Measurements from ENCODE around the gene ATXN2. TPM values are rescaled to one million over a fixed set of nuclear protein-coding genes. Genes with fewer than 3 reads are reported as not detected.
"Not testable (repeated sequence)": the region's sequence is repeated elsewhere in the genome, so short reads cannot be mapped to it uniquely, and the experiment has no call there.

The ATXN2 gene
- total and polyA plus RNA-seq, 2 experiments from 2014 or later, result 19.2 to 56.4 TPM

- no peak overlapping the region for H2AFZ ChIP-seq
- H3K9me2 ChIP-seq (ENCODE audit: insufficient read depth), result no peaks in the 10 kb centered on the region
- H3K9ac ChIP-seq, result no peak overlapping the region
- in situ Hi-C loops (cut with MboI), result no loop called here
- TF ChIP-seq EZH2 (IDR thresholded peaks at IDR 0.05; ENCODE audit: insufficient read depth, poor library complexity, severe bottlenecking), result no peak
- H3F3A ChIP-seq (ENCODE audit: insufficient read depth), result peaks cover 10% of the 10 kb centered on the region
- H4K20me1 ChIP-seq (ENCODE audit: insufficient read depth), result no peaks in the 10 kb centered on the region
- H3K4me3 ChIP-seq, result no peak overlapping the region
- no peaks in the 10 kb centered on the region for H3K27me3 ChIP-seq (replicated peaks; ENCODE audit: insufficient read depth)
- H3K36me3 ChIP-seq (ENCODE audit: low read depth), result no peaks in the 10 kb centered on the region
- no peak overlapping the region for H3K27ac ChIP-seq
- H3K4me1 ChIP-seq (ENCODE audit: insufficient read depth), result 0 out of 2 replicates have a peak, but pooled peaks cover 7% of the 10 kb centered on the region
- no peaks in the 10 kb centered on the region for H3K9me3 ChIP-seq (ENCODE audit: low read depth)
- DNase-seq, result no peak
- H3K79me2 ChIP-seq (ENCODE audit: insufficient read depth), result peaks cover 35% of the 10 kb centered on the region
- H3K4me2 ChIP-seq (ENCODE audit: unreplicated experiment), result no peak overlapping the region
- 92 to 100% methylated on average over 2 of the region's 2 CpGs for WGBS, 2 experiments (ENCODE audit: low coverage in 1 of 2, low lambda C conversion rate in 2 of 2, missing lambda C conversion rate in 2 of 2)
These were observed 3.2 kb upstream of the ATXN2 start for GRCh38 chr12:111602348-111602747.

DNA sequence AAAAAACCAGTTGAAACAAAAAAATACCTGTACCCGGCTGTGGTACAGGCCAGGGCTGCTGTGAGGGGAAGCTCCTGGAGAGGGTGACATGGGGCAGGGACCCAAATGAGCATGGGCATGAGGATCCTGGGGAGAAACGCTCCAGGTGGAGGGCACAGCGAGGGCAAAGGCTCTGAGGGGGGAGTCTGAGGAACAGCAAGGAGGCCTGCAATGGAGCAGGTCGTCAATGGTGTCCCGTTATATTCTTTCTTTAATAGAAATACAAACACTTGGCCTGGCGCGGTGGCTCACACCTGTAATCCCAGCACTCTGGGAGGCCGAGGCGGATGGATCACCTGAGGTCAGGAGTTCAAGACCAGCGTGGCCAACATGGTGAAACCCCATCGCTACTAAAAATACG lies 1.9 kb upstream of the ATXN2 start:
- H4K20me1 ChIP-seq (ENCODE audit: insufficient read depth); in situ Hi-C loops (cut with MboI); H3K9me3 ChIP-seq (ENCODE audit: low read depth); DNase-seq; H3K27ac ChIP-seq; H3K9me2 ChIP-seq (ENCODE audit: insufficient read depth); H3K27me3 ChIP-seq (replicated peaks; ENCODE audit: insufficient read depth); H3K36me3 ChIP-seq (ENCODE audit: low read depth); H3K4me2 ChIP-seq (ENCODE audit: unreplicated experiment); H3K4me3 ChIP-seq; H2AFZ ChIP-seq; H3K9ac ChIP-seq: not testable (repeated sequence)
- Histone ChIP-seq H3F3A (ENCODE audit: insufficient read depth) (peaks cover 24% of the 10 kb centered on the region), H3K79me2 (ENCODE audit: insufficient read depth) (peaks cover 48% of the 10 kb centered on the region), H3K4me1 (ENCODE audit: insufficient read depth) (peaks cover 10% of the 10 kb centered on the region)
- 93 to 95% methylated on average over 10 to 12 of the region's 12 CpGs for WGBS, 2 experiments (ENCODE audit: low coverage in 1 of 2, low lambda C conversion rate in 2 of 2, missing lambda C conversion rate in 2 of 2)

DNA sequence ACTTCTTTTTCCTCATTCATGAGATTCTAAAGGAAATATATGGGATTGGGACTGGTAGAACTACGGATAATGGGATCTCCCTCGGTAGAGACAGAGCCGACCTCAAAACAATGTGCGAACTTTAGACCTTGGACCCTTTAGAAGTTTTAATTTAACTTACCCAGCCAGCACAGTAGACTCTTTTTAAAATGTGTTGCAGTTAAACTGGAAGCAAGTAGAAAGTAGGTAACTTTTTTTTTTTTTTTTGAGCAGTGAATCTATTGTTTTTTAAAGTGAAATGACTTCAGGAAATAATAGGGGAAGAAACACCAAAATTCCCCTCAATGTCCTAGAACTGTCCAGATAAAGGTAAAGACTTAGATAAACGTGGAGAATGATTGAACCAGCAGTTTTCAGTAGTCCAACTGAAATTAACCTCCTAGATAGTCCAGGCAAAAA lies 1.1 kb upstream of the ATXN2 start:
- H3K4me3 ChIP-seq, result peak overlapping the region; percentile 98
- no peak for DNase-seq
- H3K4me2 ChIP-seq (ENCODE audit: unreplicated experiment), result peak overlapping the region; percentile 99
- H3K36me3 ChIP-seq (ENCODE audit: low read depth), result no peaks in the 10 kb centered on the region
- peaks cover 13% of the 10 kb centered on the region for H4K20me1 ChIP-seq (ENCODE audit: insufficient read depth)
- no peaks in the 10 kb centered on the region for H3K9me2 ChIP-seq (ENCODE audit: insufficient read depth)
- H2AFZ ChIP-seq, result peak overlapping the region; percentile 78
- no peaks in the 10 kb centered on the region for H3K9me3 ChIP-seq (ENCODE audit: low read depth)
- peaks cover 25% of the 10 kb centered on the region for H3F3A ChIP-seq (ENCODE audit: insufficient read depth)
- in situ Hi-C loops (cut with MboI), result no loop called here
- H3K27ac ChIP-seq, result peak overlapping the region; percentile 94
- H3K9ac ChIP-seq, result peak overlapping the region; percentile 91
- no peaks in the 10 kb centered on the region for H3K27me3 ChIP-seq (replicated peaks; ENCODE audit: insufficient read depth)
- TF ChIP-seq EZH2phosphoT487 (IDR thresholded peaks at IDR 0.05; ENCODE audit: insufficient read depth, low read depth) (no peak), EZH2 (IDR thresholded peaks at IDR 0.05; ENCODE audit: insufficient read depth, poor library complexity, severe bottlenecking) (no peak)
- H3K4me1 ChIP-seq (ENCODE audit: insufficient read depth), result peaks cover 17% of the 10 kb centered on the region
- 9 to 14% methylated on average over 5 of the region's 5 CpGs for WGBS, 2 experiments (ENCODE audit: low coverage in 1 of 2, low lambda C conversion rate in 2 of 2, missing lambda C conversion rate in 2 of 2)
- H3K79me2 ChIP-seq (ENCODE audit: insufficient read depth), result peaks cover 56% of the 10 kb centered on the region

- Histone ChIP-seq H3K27ac (peak overlapping the region; percentile 94), H3K27me3 (replicated peaks; ENCODE audit: insufficient read depth) (no peaks in the 10 kb centered on the region), H3K4me2 (ENCODE audit: unreplicated experiment) (peak overlapping the region; percentile 99), H3K79me2 (ENCODE audit: insufficient read depth) (peaks cover 62% of the 10 kb centered on the region), H2AFZ (peak overlapping the region; percentile 78), H3K4me3 (peak overlapping the region; percentile 98), H3K9me3 (ENCODE audit: low read depth) (no peaks in the 10 kb centered on the region), H4K20me1 (ENCODE audit: insufficient read depth) (peaks cover 18% of the 10 kb centered on the region), H3K4me1 (ENCODE audit: insufficient read depth) (peaks cover 23% of the 10 kb centered on the region), H3K9me2 (ENCODE audit: insufficient read depth) (no peaks in the 10 kb centered on the region), H3K36me3 (ENCODE audit: low read depth) (no peaks in the 10 kb centered on the region), H3F3A (ENCODE audit: insufficient read depth) (peaks cover 30% of the 10 kb centered on the region), H3K9ac (peak overlapping the region; percentile 91)
- WGBS, 2 experiments (ENCODE audit: low coverage in 1 of 2, low lambda C conversion rate in 2 of 2, missing lambda C conversion rate in 2 of 2), result 1% methylated on average over 22 to 48 of the region's 56 CpGs
- peak; percentile 95 for DNase-seq
- TF ChIP-seq EZH2 (IDR thresholded peaks at IDR 0.05; ENCODE audit: insufficient read depth, poor library complexity, severe bottlenecking) (no peak), EZH2phosphoT487 (IDR thresholded peaks at IDR 0.05; ENCODE audit: insufficient read depth, low read depth) (no peak)
- in situ Hi-C loops (cut with MboI), result no loop called here
These were observed 514 bp upstream of the ATXN2 start for GRCh38 chr12:111599453-111600204.
